ENCODE measurements around the gene HNMT. TPM values are rescaled to one million over a fixed set of nuclear protein-coding genes. Genes with fewer than 3 reads are reported as not detected.
"Not testable (repeated sequence)": the region's sequence is repeated elsewhere in the genome, so short reads cannot be mapped to it uniquely, and the experiment has no call there.

Gene HNMT
- total and polyA plus RNA-seq, 2 of the 8 experiments (the other 6 are each of a cell fraction or from before 2014, with no cell fraction given): 1.6 to 3.6 TPM

- TF ChIP-seq, protein P1, sequence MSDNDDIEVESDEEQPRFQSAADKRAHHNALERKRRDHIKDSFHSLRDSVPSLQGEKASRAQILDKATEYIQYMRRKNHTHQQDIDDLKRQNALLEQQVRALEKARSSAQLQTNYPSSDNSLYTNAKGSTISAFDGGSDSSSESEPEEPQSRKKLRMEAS (IDR thresholded peaks at IDR 0.05): no peak
Measured at GRCh38 chr2:137921105-137921880, 43.0 kb upstream of the HNMT start (continued).

DNA sequence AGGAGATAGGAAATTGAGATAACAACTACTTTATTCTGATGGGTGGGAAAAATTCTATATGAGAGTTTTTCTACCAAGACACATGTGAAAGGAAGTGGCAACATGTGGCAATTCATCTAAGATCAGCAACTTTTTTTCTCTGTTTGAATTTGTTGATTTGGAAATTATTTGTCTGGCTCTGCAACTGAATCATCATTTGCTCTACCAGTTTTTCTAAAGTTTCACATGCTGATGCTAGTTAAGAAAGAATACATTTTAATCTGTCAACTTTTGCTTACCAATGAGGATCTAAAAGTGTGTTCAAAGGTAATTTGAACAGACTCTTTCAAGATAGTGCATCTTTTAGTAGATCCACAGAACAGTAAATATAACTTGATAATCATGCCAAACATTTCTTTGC is 42.1 kb upstream of the HNMT start:
- H3K36me3 ChIP-seq (ENCODE audit: control insufficient read depth in 2 of 4, insufficient read depth in 4 of 4, low read length in 3 of 4); FAIRE-seq; H2AFZ ChIP-seq (ENCODE audit: low read length); H2AK5ac ChIP-seq (ENCODE audit: low read depth, low read length); H3K9me3 ChIP-seq (ENCODE audit: insufficient read depth in 2 of 2, low read depth in 1 of 2, low read length in 1 of 2); H3K4me1 ChIP-seq (replicated peaks in 1 of 4; ENCODE audit: control insufficient read depth in 3 of 4, insufficient read depth in 4 of 4, low read length in 3 of 4); H3K56ac ChIP-seq (replicated peaks; ENCODE audit: insufficient read length, low read depth, low read length); H4K91ac ChIP-seq (replicated peaks; ENCODE audit: insufficient read length, low read length); H3K79me1 ChIP-seq (ENCODE audit: low read depth, low read length); H3K23me2 ChIP-seq (ENCODE audit: low read depth, low read length); DNase-seq (ENCODE audit: low read depth in 1 of 2, low spot score in 2 of 2); H4K5ac ChIP-seq (ENCODE audit: insufficient read length, low read depth, low read length); H3K27ac ChIP-seq (ENCODE audit: low read depth, low read length); CTCF ChIA-PET (ENCODE audit: partially characterized antibody); H3K4me2 ChIP-seq (ENCODE audit: insufficient read depth in 1 of 2, low read depth in 2 of 2, low read length in 2 of 2); H3K14ac ChIP-seq (ENCODE audit: insufficient read length); H2BK20ac ChIP-seq (ENCODE audit: low read length); H3K9ac ChIP-seq (replicated peaks in 1 of 4; ENCODE audit: extremely low read depth in 1 of 4, low read depth in 3 of 4, low read length in 3 of 4); H3K4me3 ChIP-seq (ENCODE audit: extremely low read depth in 1 of 4, insufficient read depth in 2 of 4, low read depth in 3 of 4, low read length in 4 of 4); H3K23ac ChIP-seq (ENCODE audit: insufficient read length); H3K79me2 ChIP-seq (ENCODE audit: control insufficient read depth in 1 of 2, insufficient read depth in 2 of 2, low read length in 2 of 2); H2BK120ac ChIP-seq (replicated peaks; ENCODE audit: low read depth, low read length); H3K4ac ChIP-seq (replicated peaks; ENCODE audit: insufficient read length, low read depth, low read length); H3K18ac ChIP-seq (ENCODE audit: extremely low read depth, low read length); H4K8ac ChIP-seq (ENCODE audit: extremely low read depth, insufficient read depth, low read length); POLR2A ChIA-PET (ENCODE audit: partially characterized antibody); H2BK5ac ChIP-seq (ENCODE audit: low read depth, low read length); H3K27me3 ChIP-seq (replicated peaks in 1 of 4; ENCODE audit: control insufficient read depth in 3 of 4, extremely low read depth in 1 of 4, insufficient read depth in 3 of 4, low read length in 3 of 4); H2BK15ac ChIP-seq (ENCODE audit: low read length); H2BK12ac ChIP-seq (ENCODE audit: low read depth, low read length); H4K20me1 ChIP-seq (replicated peaks in 1 of 2; ENCODE audit: control insufficient read depth in 1 of 2, insufficient read depth in 2 of 2, low read length in 2 of 2): not testable (repeated sequence)
